Measurements from ENCODE around the gene STARD5.

Gene STARD5

GRCh38 chr15:81271761-81272644 is 51.9 kb downstream of the STARD5 start:
- no peak for DNase-seq

- DNase-seq = no peak
These were observed 53.0 kb downstream of the STARD5 start for GRCh38 chr15:81270781-81271491.

- no peak for DNase-seq
These were observed 53.8 kb downstream of the STARD5 start for GRCh38 chr15:81270188-81270587.

- no peak for DNase-seq
These were observed 54.9 kb downstream of the STARD5 start for GRCh38 chr15:81268881-81269601.

GRCh38 chr15:81268340-81268739 is 55.6 kb downstream of the STARD5 start:
- no peak for DNase-seq

GRCh38 chr15:81265944-81266775 is 57.8 kb downstream of the STARD5 start:
- DNase-seq = peak; percentile 80 to 92

- DNase-seq = peak in 1 of 2 experiments; percentile 14
These were observed 58.5 kb downstream of the STARD5 start for GRCh38 chr15:81265256-81265943.

GRCh38 chr15:81264072-81264857 is 59.7 kb downstream of the STARD5 start:
- no peak for DNase-seq

GRCh38 chr15:81263477-81263876 is 60.5 kb downstream of the STARD5 start:
- no peak for DNase-seq

GRCh38 chr15:81261172-81261811 is 62.6 kb downstream of the STARD5 start:
- no peak for DNase-seq

- no peak for DNase-seq
These were observed 64.1 kb downstream of the STARD5 start for GRCh38 chr15:81259760-81260298.
